Bronchial epithelial cell (primary cell): ENCODE measurements around the gene XRCC4. TPM values are rescaled to one million over a fixed set of nuclear protein-coding genes. Genes with fewer than 3 reads are reported as not detected.

ENCODE experiments used
- DNase-seq: peaks from one replicate; pipeline ENCODE4 v3.0.0-alpha.2; 2010; ENCODE audit warnings: low read depth
- FAIRE-seq: peaks from 2 replicates; lab custom pipeline; 2011; peaks lifted over from hg19 to GRCh38; lab: Jason Lieb, UNC
- H3K27me3 ChIP-seq: 2 replicates; pipeline ENCODE4 v1.5.1; 2011; ENCODE audit warnings: low read length; ENCODE audit not compliant: control insufficient read depth, insufficient read depth
- H3K36me3 ChIP-seq: 2 replicates; pipeline ENCODE4 v1.5.1; 2011; ENCODE audit warnings: low read length; ENCODE audit not compliant: control insufficient read depth, insufficient read depth
- H3K4me3 ChIP-seq: 2 replicates; pipeline ENCODE4 v1.5.1; 2011; ENCODE audit warnings: mild to moderate bottlenecking, low read depth, low read length, control low read depth
- total RNA-seq: library from RNA; depleted of rRNA; stranded (reverse); fragments of >200 nt; gene quantifications from 2 replicates; pipeline ENCODE4 v1.2.1, GENCODE V29; 2014
- TF ChIP-seq, protein P1 (sequence below): IDR thresholded peaks from 2 replicates; pipeline ENCODE4 v1.5.1; 2011; ENCODE audit warnings: mild to moderate bottlenecking, moderate library complexity, low read length, control low read depth, inconsistent platforms; ENCODE audit not compliant: insufficient read depth, severe bottlenecking

Gene XRCC4
- total RNA-seq, 1 donor from 2014 or later = 9.5 TPM

DNA sequence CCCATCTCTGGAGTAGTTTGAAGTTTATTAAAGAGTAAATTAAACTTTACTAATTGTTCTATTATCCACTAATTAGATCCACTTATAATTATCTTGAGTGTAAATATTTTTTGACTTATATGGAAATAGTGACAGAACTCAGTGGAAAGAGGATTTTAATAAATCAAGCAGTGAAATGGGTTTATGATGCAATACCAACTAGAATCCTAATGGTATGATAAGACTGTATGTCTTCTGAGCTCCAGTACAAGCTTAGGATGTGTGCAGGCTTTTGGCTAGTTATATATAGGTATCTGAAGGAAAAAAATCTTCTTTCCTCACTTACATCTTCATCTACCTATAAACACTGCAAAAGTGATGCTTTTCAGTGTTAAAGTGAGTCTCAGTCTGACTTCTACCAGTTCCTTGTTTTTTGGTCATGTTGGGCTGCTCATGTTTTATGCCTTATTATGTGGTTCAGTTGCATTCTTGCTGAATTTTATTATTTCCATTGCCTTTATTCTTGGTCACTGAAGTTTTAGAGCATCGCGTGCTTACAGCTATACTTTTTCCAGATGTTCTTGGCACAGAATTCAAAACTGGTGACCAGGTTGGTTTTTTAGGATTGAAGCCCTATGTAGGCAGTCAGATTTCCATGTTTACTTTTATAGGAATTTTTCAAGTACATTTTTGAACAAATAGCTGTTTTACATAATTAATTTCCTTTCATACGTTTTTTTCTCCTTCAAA lies 30.5 kb downstream of the XRCC4 start:
- no peaks in the 10 kb centered on the region for H3K36me3 ChIP-seq
- H3K27me3 ChIP-seq = no peaks in the 10 kb centered on the region
- DNase-seq = no peak
- no peak overlapping the region for H3K4me3 ChIP-seq
- no peak for FAIRE-seq
- TF ChIP-seq, protein P1, sequence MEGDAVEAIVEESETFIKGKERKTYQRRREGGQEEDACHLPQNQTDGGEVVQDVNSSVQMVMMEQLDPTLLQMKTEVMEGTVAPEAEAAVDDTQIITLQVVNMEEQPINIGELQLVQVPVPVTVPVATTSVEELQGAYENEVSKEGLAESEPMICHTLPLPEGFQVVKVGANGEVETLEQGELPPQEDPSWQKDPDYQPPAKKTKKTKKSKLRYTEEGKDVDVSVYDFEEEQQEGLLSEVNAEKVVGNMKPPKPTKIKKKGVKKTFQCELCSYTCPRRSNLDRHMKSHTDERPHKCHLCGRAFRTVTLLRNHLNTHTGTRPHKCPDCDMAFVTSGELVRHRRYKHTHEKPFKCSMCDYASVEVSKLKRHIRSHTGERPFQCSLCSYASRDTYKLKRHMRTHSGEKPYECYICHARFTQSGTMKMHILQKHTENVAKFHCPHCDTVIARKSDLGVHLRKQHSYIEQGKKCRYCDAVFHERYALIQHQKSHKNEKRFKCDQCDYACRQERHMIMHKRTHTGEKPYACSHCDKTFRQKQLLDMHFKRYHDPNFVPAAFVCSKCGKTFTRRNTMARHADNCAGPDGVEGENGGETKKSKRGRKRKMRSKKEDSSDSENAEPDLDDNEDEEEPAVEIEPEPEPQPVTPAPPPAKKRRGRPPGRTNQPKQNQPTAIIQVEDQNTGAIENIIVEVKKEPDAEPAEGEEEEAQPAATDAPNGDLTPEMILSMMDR = no peak

DNA sequence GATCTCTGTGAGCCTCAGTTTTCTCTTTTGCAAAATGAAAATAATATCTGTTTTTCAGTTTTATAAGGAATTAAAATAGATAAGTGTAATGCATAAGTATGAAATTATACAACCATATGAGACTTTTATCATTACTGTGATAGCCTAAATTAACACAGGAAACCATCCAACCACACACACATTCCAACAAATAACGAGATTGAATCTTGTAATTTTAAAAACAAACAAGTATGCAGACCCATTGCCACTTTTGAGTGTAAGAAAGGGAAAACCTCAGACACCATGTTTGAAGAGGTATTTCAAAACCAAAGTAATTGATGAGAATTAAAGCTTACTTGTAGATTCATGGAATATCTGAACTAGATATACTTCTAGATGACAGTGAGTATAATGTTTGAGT lies 32.0 kb downstream of the XRCC4 start:
- TF ChIP-seq, protein P1 = no peak
- no peak for FAIRE-seq

DNA sequence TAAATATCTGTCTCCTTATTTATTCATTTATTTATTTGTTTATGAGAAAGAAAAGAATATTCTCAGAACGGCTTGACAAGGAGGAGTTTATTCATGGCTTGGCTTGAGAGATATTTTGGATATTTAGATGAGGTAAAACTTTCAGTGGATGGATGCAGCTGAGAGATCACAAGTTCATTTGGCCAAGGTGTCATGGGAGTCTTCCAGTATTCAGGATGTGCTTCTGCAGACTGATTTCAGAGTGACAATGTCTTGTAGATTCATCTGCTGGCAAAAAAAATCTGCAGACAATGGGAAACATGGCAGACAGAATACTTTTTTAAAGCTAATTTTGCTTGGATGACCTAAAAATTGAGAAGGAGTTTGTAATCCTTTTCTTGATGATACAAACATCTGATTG lies 38.5 kb downstream of the XRCC4 start:
- no peak for FAIRE-seq
- TF ChIP-seq, protein P1 = no peak

More for the DNA sequence above, 32.0 kb downstream of the XRCC4 start:
- H3K27me3 ChIP-seq = no peaks in the 10 kb centered on the region
- no peak overlapping the region for H3K4me3 ChIP-seq
- DNase-seq = no peak
- H3K36me3 ChIP-seq = no peaks in the 10 kb centered on the region

DNA sequence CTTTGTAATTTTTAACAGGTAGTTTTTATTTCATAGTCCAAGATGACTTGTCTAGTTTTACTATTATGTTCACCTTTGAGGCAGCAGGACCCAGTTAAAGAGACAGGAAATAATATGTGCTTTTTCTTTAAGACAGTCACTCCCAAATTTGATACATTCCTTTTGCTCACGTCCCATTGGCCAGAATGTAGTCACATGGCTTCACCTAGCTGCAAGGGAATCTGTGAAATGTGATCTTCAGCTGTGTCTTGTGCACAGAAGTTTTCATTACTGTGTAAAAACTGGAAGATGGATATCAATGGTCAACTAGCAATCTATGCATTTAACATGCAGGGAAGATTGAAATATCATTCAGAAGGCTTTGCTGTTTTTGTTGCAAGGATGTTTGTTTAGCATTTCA lies 41.1 kb downstream of the XRCC4 start:
- FAIRE-seq (no peak), DNase-seq (no peak)
- Histone ChIP-seq H3K4me3 (no peak overlapping the region), H3K36me3 (no peaks in the 10 kb centered on the region), H3K27me3 (no peaks in the 10 kb centered on the region)
- TF ChIP-seq, protein P1 = no peak

More for the DNA sequence above, 38.5 kb downstream of the XRCC4 start:
- Histone ChIP-seq H3K36me3 (no peaks in the 10 kb centered on the region), H3K4me3 (no peak overlapping the region), H3K27me3 (no peaks in the 10 kb centered on the region)
- DNase-seq = no peak

DNA sequence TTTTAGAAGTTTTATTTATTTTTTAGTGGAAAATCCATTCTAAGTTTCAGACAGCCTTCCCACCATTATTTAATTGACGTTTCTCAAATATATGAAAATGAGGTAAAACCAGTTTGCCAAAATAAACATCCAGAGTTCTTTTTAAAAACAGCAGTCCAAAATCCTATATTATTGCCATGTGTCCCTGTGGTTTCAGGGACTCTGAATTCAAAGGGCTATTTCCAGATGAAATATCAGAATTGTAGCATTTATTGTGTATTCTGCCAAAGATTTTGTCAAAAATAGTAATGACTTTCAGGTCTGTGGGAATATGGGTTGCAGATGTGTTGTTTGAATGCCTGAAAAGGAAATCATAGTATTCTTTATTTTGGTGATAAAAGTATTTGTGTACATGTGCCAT lies 41.6 kb downstream of the XRCC4 start:
- TF ChIP-seq, protein P1 = no peak
- FAIRE-seq (no peak), DNase-seq (no peak)
- Histone ChIP-seq H3K4me3 (no peak overlapping the region), H3K36me3 (no peaks in the 10 kb centered on the region), H3K27me3 (no peaks in the 10 kb centered on the region)

DNA sequence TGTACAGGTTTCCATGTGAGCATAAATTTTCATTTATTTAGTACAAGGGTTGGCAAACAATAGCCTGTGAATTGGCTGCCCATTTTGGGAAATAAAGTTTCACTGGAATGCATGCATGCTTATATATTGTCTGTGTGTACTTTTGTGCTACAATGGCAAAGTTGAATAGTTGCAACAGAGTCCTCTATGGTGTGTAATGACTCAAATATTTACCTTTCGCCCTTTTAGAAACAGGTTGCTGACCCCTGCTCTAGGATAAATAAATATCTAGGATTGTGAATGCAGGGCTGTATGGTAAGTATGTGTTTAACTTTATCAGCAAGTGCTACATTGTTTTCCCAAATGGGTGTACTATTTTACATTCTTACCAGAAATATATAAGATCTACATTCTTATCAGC lies 47.2 kb downstream of the XRCC4 start:
- TF ChIP-seq, protein P1 = no peak
- FAIRE-seq = no peak
- no peak for DNase-seq

More for the DNA sequence above, 47.2 kb downstream of the XRCC4 start:
- Histone ChIP-seq H3K27me3 (no peaks in the 10 kb centered on the region), H3K4me3 (no peak overlapping the region), H3K36me3 (no peaks in the 10 kb centered on the region)
